Measurements from ENCODE around the gene C10orf90. TPM values are rescaled to one million over a fixed set of nuclear protein-coding genes. Genes with fewer than 3 reads are reported as not detected.

C10orf90 gene
- total RNA-seq, 1 donor from 2014 or later = not detected

- Mint-ChIP-seq H3K4me1 (ENCODE audit: low read depth) (no peaks in the 10 kb centered on the region), H3K4me3 (ENCODE audit: low read depth) (no peak overlapping the region), H3K36me3 (ENCODE audit: insufficient read depth) (no peaks in the 10 kb centered on the region), H3K27me3 (peaks cover 41% of the 10 kb centered on the region), H3K9me3 (ENCODE audit: low read depth) (no peaks in the 10 kb centered on the region), H3K27ac (no peak overlapping the region)
- no peak for TF ChIP-seq CTCF (IDR thresholded peaks at IDR 0.05; ENCODE audit: unreplicated experiment)
- DNase-seq (ENCODE audit: low spot score, unreplicated experiment) = no peak
Measured at GRCh38 chr10:126459878-126460481, 210.5 kb downstream of the C10orf90 start.

- H3K9me3 Mint-ChIP-seq (ENCODE audit: low read depth) = no peaks in the 10 kb centered on the region
- no peak for DNase-seq (ENCODE audit: low spot score, unreplicated experiment)
- no peak for TF ChIP-seq CTCF (IDR thresholded peaks at IDR 0.05; ENCODE audit: unreplicated experiment)
- no peaks in the 10 kb centered on the region for H3K4me1 Mint-ChIP-seq (ENCODE audit: low read depth)
- H3K36me3 Mint-ChIP-seq (ENCODE audit: insufficient read depth) = no peaks in the 10 kb centered on the region
- H3K27ac Mint-ChIP-seq = no peak overlapping the region
- no peak overlapping the region for H3K4me3 Mint-ChIP-seq (ENCODE audit: low read depth)
- peaks cover 35% of the 10 kb centered on the region for H3K27me3 Mint-ChIP-seq
Measured at GRCh38 chr10:126459032-126459831, 211.3 kb downstream of the C10orf90 start.

- no peaks in the 10 kb centered on the region for H3K9me3 Mint-ChIP-seq (ENCODE audit: low read depth)
- TF ChIP-seq CTCF (IDR thresholded peaks at IDR 0.05; ENCODE audit: unreplicated experiment) = no peak
- no peak for DNase-seq (ENCODE audit: low spot score, unreplicated experiment)
- H3K4me3 Mint-ChIP-seq (ENCODE audit: low read depth) = no peak overlapping the region
- peaks cover 34% of the 10 kb centered on the region for H3K27me3 Mint-ChIP-seq
- no peak overlapping the region for H3K27ac Mint-ChIP-seq
- no peaks in the 10 kb centered on the region for H3K36me3 Mint-ChIP-seq (ENCODE audit: insufficient read depth)
- no peaks in the 10 kb centered on the region for H3K4me1 Mint-ChIP-seq (ENCODE audit: low read depth)
Measured at GRCh38 chr10:126458466-126458865, 212.0 kb downstream of the C10orf90 start.

- no peak for TF ChIP-seq CTCF (IDR thresholded peaks at IDR 0.05; ENCODE audit: unreplicated experiment)
- peaks cover 28% of the 10 kb centered on the region for H3K27me3 Mint-ChIP-seq
Measured at GRCh38 chr10:126456632-126457031, 213.9 kb downstream of the C10orf90 start.

GRCh38 chr10:126455766-126456405 is 214.6 kb downstream of the C10orf90 start:
- no peak for DNase-seq (ENCODE audit: low spot score, unreplicated experiment)
- no peak for TF ChIP-seq CTCF (IDR thresholded peaks at IDR 0.05; ENCODE audit: unreplicated experiment)
- Mint-ChIP-seq H3K4me1 (ENCODE audit: low read depth) (no peaks in the 10 kb centered on the region), H3K27me3 (peaks cover 27% of the 10 kb centered on the region), H3K27ac (no peak overlapping the region), H3K36me3 (ENCODE audit: insufficient read depth) (no peaks in the 10 kb centered on the region), H3K4me3 (ENCODE audit: low read depth) (no peak overlapping the region), H3K9me3 (ENCODE audit: low read depth) (peaks cover 3% of the 10 kb centered on the region)

More at GRCh38 chr10:126456632-126457031, 213.9 kb downstream of the C10orf90 start:
- H3K4me1 Mint-ChIP-seq (ENCODE audit: low read depth) = no peaks in the 10 kb centered on the region
- H3K36me3 Mint-ChIP-seq (ENCODE audit: insufficient read depth) = no peaks in the 10 kb centered on the region
- H3K4me3 Mint-ChIP-seq (ENCODE audit: low read depth) = no peak overlapping the region
- H3K27ac Mint-ChIP-seq = no peak overlapping the region
- no peak for DNase-seq (ENCODE audit: low spot score, unreplicated experiment)
- H3K9me3 Mint-ChIP-seq (ENCODE audit: low read depth) = no peaks in the 10 kb centered on the region
